GM19372 (cell line): Measurements from ENCODE around the gene NFKBIE.

ENCODE experiments used
- ATAC-seq: cut with Tn5 transposase; IDR thresholded peaks from one replicate; pipeline ENCODE4 v1.9.1; 2021; ENCODE audit warnings: mild to moderate bottlenecking, low read depth, moderate library complexity; ENCODE audit not compliant: unreplicated experiment

Gene NFKBIE

GRCh38 chr6:44298055-44298803 is 32.9 kb upstream of the NFKBIE start:
- no peak for ATAC-seq

- ATAC-seq, result no peak
Measured at GRCh38 chr6:44297063-44298038, 32.0 kb upstream of the NFKBIE start.

- ATAC-seq, result no peak
Measured at GRCh38 chr6:44294832-44295791, 29.8 kb upstream of the NFKBIE start.

GRCh38 chr6:44292661-44293365 is 27.5 kb upstream of the NFKBIE start:
- no peak for ATAC-seq

GRCh38 chr6:44291841-44292240 is 26.5 kb upstream of the NFKBIE start:
- ATAC-seq, result no peak

- no peak for ATAC-seq
Measured at GRCh38 chr6:44289726-44290260, 24.4 kb upstream of the NFKBIE start.

- ATAC-seq, result no peak
Measured at GRCh38 chr6:44286747-44287146, 21.4 kb upstream of the NFKBIE start.

- ATAC-seq, result no peak
Measured at GRCh38 chr6:44286285-44286565, 20.9 kb upstream of the NFKBIE start.

- no peak for ATAC-seq
Measured at GRCh38 chr6:44285552-44286284, 20.4 kb upstream of the NFKBIE start.

GRCh38 chr6:44284867-44285266 is 19.5 kb upstream of the NFKBIE start:
- no peak for ATAC-seq

- ATAC-seq, result no peak
Measured at GRCh38 chr6:44284121-44284520, 18.8 kb upstream of the NFKBIE start.

GRCh38 chr6:44278774-44279697 is 13.7 kb upstream of the NFKBIE start:
- ATAC-seq, result no peak

GRCh38 chr6:44278315-44278714 is 13.0 kb upstream of the NFKBIE start:
- no peak for ATAC-seq

- no peak for ATAC-seq
Measured at GRCh38 chr6:44277763-44278162, 12.4 kb upstream of the NFKBIE start.

GRCh38 chr6:44276667-44277640 is 11.6 kb upstream of the NFKBIE start:
- no peak for ATAC-seq

GRCh38 chr6:44275749-44276648 is 10.6 kb upstream of the NFKBIE start:
- no peak for ATAC-seq
